Activated B cell treated with CpG ODN at 0.5 μM for 24 hours (primary cell): ENCODE results near the gene KDM4C. TPM values are rescaled to one million over a fixed set of nuclear protein-coding genes. Genes with fewer than 3 reads are reported as not detected.

ENCODE experiments used
- ATAC-seq: fragments of 200-7000 bp; cut with Tn5 transposase; one replicate; pipeline ENCODE4 v1.10.0; 2021; ENCODE audit warnings: low read depth, mild to moderate bottlenecking, moderate library complexity
- CTCF ChIA-PET: fragments of 350-600 bp; sonication (Branson Sonifier 250); formaldehyde crosslinking; loops from one replicate; lab custom pipeline; 2021; ENCODE audit warnings: antibody characterized with exemption; lab: Charles Lee
- POLR2A ChIA-PET: fragments of 350-600 bp; sonication (Branson Sonifier 250); formaldehyde crosslinking; loops from one replicate; lab custom pipeline; 2021; ENCODE audit warnings: antibody characterized with exemption; lab: Charles Lee
- DNase-seq: peaks from one replicate; pipeline ENCODE4 v3.0.0; 2022
- H3K27ac Mint-ChIP-seq: one replicate; pipeline ENCODE4 v1.8.0; 2020; ENCODE audit warnings: mixed read lengths
- H3K27me3 Mint-ChIP-seq: one replicate; pipeline ENCODE4 v1.8.0; 2021; ENCODE audit warnings: mixed read lengths
- H3K36me3 Mint-ChIP-seq: one replicate; pipeline ENCODE4 v1.8.0; 2021; ENCODE audit warnings: low read depth, mixed read lengths
- H3K4me1 Mint-ChIP-seq: one replicate; pipeline ENCODE4 v1.8.0; 2021; ENCODE audit warnings: mixed read lengths
- H3K4me3 Mint-ChIP-seq: one replicate; pipeline ENCODE4 v1.8.0; 2020; ENCODE audit warnings: mild to moderate bottlenecking, mixed read lengths
- H3K9me3 Mint-ChIP-seq: one replicate; pipeline ENCODE4 v1.8.0; 2020; ENCODE audit warnings: mixed read lengths
- intact Hi-C: fragments of 100-400 bp; cut with micrococcal nuclease; formaldehyde crosslinking; loops from one replicate; pipeline ENCODE4 v1.15.1; 2024
- total RNA-seq: library from RNA; stranded (reverse); gene quantifications from 2 replicates; pipeline ENCODE4 v1.2.3, GENCODE V29; 2022
- TF ChIP-seq, protein P1 (sequence below): fragments of 200-600 bp; IDR thresholded peaks from one replicate; pipeline ENCODE4 v1.8.0; 2022; ENCODE audit warnings: antibody characterized with exemption, mild to moderate bottlenecking

KDM4C gene
- total RNA-seq, 1 donor from 2014 or later: 113 TPM

GRCh38 chr9:6869081-6869948 lies 111.5 kb downstream of the KDM4C start:
- ATAC-seq: no peak
- no peak overlapping the region for H3K4me3 Mint-ChIP-seq
- H3K4me1 Mint-ChIP-seq: peaks cover 28% of the 10 kb centered on the region
- no peaks in the 10 kb centered on the region for H3K27me3 Mint-ChIP-seq
- no peak overlapping the region for H3K27ac Mint-ChIP-seq
- TF ChIP-seq, protein P1, sequence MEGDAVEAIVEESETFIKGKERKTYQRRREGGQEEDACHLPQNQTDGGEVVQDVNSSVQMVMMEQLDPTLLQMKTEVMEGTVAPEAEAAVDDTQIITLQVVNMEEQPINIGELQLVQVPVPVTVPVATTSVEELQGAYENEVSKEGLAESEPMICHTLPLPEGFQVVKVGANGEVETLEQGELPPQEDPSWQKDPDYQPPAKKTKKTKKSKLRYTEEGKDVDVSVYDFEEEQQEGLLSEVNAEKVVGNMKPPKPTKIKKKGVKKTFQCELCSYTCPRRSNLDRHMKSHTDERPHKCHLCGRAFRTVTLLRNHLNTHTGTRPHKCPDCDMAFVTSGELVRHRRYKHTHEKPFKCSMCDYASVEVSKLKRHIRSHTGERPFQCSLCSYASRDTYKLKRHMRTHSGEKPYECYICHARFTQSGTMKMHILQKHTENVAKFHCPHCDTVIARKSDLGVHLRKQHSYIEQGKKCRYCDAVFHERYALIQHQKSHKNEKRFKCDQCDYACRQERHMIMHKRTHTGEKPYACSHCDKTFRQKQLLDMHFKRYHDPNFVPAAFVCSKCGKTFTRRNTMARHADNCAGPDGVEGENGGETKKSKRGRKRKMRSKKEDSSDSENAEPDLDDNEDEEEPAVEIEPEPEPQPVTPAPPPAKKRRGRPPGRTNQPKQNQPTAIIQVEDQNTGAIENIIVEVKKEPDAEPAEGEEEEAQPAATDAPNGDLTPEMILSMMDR: no peak
- intact Hi-C loops: no loop called here
- CTCF ChIA-PET: no interaction called here
- DNase-seq: no peak
- peaks cover 3% of the 10 kb centered on the region for H3K9me3 Mint-ChIP-seq
- peaks cover 48% of the 10 kb centered on the region for H3K36me3 Mint-ChIP-seq
- POLR2A ChIA-PET: interaction anchor here (0.6 kb wide), 1 partner anchor 114 kb away, joined by 6 read pairs; no protein-coding TSS in a partner anchor

DNA sequence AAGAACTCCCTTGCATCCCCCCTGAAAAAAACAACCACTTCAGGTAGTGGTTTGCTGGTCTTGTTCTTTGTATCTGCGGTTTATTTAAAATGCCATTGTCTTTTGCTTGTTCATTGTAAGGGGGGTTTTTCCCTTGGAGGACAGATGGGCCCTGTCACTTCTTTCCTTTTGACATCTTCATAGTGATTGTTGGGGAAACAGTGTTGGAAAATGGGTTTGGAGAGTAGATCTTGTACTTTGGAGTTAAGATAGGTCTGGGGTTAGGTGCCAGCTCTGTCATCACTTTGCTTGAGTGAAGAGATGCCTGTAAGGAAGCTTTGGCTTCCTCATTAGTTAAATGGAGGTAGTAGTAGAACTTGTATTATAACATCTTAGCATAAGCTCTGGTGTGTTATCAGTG lies 112.4 kb downstream of the KDM4C start:
- ATAC-seq: no peak
- intact Hi-C loops: no loop called here
- ChIA-PET CTCF (no interaction called here), POLR2A (no interaction called here)
- Mint-ChIP-seq H3K9me3 (no peaks in the 10 kb centered on the region), H3K27me3 (no peaks in the 10 kb centered on the region), H3K27ac (no peak overlapping the region), H3K4me1 (peaks cover 35% of the 10 kb centered on the region), H3K4me3 (no peak overlapping the region), H3K36me3 (peaks cover 48% of the 10 kb centered on the region)
- no peak for DNase-seq
- TF ChIP-seq, protein P1: no peak

- peak overlapping the region; percentile 8 for H3K27ac Mint-ChIP-seq
Measured at GRCh38 chr9:6870650-6871477, 113.1 kb downstream of the KDM4C start.

DNA sequence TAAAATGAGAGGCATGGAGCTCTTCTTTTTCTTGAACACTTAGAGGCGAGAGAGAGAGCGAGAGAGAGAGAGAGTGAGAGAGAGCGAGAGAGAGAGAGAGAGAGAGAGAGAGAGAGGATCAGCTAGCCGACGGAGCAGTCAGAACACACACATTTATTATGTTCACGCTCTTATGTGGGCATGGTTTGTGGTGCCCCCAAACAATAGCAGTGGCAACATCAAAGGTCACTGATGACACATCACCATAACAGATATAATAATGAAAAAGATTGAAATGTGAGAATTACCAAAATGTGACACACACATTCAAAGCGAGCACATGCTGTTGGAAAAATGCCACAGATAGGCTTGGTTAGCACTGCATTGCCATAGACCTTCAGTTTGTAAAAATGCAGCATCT lies 116.1 kb downstream of the KDM4C start:
- Mint-ChIP-seq H3K4me3 (no peak overlapping the region), H3K27me3 (no peaks in the 10 kb centered on the region), H3K27ac (no peak overlapping the region), H3K4me1 (peaks cover 44% of the 10 kb centered on the region), H3K36me3 (peaks cover 36% of the 10 kb centered on the region), H3K9me3 (no peaks in the 10 kb centered on the region)
- TF ChIP-seq, protein P1: no peak
- ATAC-seq (no peak), DNase-seq (no peak)
- ChIA-PET CTCF (no interaction called here), POLR2A (interaction anchor here (0.6 kb wide), 1 partner anchor 13 kb away, joined by 3 read pairs; no protein-coding TSS in a partner anchor)
- intact Hi-C loops: no loop called here

More at GRCh38 chr9:6870650-6871477, 113.1 kb downstream of the KDM4C start:
- Mint-ChIP-seq H3K4me1 (peaks cover 38% of the 10 kb centered on the region), H3K27me3 (no peaks in the 10 kb centered on the region), H3K4me3 (no peak overlapping the region), H3K9me3 (no peaks in the 10 kb centered on the region), H3K36me3 (peaks cover 48% of the 10 kb centered on the region)
- DNase-seq: no peak
- intact Hi-C loops: no loop called here
- TF ChIP-seq, protein P1: no peak
- ChIA-PET POLR2A (no interaction called here), CTCF (no interaction called here)
- no peak for ATAC-seq
